Measurements from ENCODE around the gene IL24.

Gene IL24

DNA sequence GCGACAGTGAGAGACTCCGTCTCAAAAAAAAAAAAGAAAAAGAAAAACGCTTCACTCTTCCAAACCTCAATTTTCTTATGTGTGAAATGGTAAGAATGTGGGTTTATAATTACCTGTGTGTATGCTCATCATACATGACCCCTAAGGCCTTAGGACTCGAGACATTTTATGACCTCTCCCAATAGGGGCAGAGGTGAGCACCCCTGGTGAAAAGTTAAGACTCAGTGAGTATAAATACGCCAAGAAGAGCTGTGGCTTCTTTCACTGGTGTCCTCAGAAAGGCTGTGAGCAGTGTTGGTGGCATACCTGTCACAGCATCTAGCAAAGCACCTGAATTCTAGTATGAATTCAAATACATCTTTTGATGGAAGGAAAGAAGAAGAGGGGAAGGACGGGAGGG lies 32.3 kb downstream of the IL24 start:
- no peak for DNase-seq

DNA sequence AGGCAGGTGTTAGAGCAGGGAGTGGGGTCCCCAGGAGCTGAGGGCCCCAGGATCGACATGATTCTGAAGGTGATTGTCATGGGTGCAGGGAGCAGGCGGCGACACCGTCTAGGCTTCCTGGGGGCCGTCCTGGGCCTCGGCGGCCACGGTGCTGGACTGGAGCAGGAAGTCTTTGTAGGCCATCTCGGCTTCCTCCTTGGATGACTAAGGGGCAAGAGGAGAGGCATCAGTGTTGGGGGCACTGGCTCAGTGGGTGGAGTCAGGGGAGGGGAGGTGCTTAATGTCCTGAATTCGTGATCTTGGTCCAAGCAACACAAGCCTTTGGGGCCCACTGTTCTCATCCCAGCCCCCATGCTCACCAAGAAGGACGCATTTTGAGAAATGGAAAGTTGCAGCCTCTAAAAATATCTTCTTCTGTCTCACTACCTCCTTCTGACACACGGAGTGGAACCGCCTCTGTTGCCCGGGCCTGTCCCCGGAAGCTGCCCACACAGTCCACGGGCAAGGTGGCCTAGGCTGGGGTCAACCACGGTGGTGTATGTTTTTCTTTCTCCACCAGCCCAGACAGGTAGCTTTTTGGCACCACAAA lies 33.1 kb downstream of the IL24 start:
- no peak for DNase-seq

DNA sequence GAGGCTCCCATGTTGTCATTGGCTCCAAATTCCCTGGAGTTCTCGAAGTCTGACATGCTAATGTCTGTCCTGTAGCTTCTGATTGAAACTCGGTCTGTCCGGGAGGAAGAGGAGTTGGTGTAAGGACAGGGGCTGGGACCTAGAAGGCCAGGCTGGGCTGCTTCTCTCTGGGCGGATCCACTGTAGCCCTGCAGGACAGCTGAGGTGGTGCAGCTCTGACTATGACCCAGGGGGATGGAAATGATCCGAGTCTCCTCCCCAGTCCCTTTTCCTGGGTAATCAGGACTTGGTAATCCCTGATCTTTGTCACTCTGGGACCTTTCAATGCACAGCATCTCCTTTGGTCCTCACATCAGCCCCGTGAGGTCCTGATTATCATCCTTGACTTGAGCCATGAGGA lies 34.5 kb downstream of the IL24 start:
- DNase-seq = no peak

DNA sequence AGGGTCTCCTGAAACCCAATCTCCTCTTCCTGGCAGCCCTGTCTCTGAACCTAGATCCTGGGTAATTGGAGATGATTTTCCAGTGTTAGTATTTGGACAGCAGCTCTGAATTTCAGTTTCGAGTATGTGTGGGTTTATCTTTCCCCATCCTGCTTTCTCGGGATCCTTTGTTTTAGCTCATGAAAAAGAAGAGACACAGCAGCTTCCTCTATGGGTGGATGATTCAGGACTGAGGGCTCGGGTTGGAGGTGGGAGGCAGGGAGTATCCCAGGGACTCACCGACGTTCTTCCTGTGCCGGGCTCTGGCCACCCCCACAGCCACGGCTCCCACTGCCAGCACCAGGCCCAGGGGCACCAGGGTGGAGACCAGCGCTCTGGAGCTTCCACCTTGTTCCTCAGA lies 34.9 kb downstream of the IL24 start:
- DNase-seq = no peak

DNA sequence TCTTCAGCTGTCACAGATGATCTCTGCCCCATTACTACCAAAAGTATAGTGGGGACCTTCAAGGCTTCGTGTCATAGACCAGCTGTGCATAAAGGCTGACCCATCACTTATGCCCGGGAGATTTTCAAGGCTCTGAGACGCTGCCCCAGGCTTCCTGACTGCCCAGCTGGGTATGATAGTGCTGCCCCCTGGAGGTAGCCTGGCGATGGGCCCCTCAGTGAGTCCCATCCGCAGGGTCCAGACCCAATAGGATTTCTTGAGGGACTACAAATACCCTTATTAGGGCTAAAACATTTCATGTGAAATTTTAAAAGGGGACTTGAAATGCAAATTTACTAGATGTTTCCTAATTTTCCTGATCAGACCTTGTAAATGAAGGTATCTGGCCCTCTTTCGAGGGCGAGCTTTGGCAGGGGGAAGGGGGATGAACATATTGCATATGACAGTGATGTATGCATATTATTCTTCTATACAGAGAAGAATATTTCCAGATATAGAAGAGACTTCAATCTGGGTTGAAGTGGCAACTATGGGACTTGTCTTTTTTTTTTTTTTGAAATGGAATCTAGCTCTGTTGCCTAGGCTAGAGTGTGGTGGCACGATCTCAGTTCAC lies 36.2 kb downstream of the IL24 start:
- DNase-seq = no peak

DNA sequence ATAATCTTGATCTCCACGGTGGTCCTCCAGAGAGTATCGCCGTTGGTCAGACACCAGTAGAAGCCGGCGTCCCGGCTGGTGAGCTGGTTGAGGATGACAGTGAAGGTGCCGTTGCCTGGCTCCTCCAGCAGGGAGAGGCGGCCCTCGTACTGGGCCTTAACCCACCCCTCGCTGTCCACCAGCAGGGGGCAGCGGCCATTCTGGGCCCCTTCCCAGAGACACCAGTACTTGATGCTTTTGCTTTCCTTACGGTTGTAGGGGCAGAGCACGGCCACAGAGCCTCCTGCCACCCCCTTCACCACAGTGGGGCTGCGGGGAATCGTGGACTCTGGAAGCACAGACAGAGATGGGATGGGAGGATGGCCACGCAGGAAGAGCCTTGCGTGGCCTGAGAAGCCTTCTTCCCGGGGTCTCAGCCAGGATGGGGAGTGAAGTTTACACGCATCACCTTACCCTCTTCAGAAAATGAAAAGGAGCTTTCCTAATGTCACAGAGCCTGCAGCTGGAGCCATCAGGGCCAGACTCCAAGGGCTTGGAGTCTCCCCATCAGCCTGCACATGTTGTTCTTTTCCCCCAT lies 38.3 kb downstream of the IL24 start:
- no peak for DNase-seq

DNA sequence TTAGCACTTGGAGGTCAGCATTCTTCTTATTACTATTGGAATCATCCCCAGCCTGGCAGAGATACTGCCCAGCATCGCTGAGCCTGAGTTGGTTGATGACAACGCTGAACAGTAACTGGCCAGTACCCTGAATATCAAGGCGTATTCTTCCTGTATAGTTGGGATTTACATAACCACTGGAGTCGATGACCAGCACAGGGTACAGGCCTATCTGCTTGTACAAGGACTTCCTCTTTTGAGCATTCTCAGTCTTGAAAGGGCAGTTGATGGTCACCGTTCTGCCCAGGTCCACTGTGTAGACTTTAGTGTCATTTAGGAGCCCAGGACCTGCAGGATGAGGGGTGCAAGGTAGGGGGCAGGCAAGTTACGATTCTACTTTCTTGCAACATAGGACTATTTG lies 40.2 kb downstream of the IL24 start:
- no peak for DNase-seq

DNA sequence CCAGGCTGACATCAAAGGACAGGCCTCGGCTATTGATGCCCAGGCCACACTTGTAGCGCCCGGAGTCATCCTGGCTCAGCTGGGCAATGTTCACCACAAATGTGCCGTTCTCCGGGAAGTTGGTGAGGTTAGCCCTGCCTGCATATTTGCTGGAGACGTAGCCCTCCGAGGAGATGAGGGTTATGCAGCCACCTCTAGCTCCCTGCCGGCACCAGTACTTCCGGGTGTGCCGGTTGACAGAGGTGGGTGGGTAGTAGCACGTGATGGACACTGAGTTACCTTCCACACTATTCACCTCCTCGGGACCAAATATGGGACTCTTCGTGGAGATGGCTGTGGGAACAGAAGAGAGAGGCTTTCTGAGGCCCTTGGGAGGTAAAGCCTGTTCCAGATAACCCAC lies 41.9 kb downstream of the IL24 start:
- no peak for DNase-seq

DNA sequence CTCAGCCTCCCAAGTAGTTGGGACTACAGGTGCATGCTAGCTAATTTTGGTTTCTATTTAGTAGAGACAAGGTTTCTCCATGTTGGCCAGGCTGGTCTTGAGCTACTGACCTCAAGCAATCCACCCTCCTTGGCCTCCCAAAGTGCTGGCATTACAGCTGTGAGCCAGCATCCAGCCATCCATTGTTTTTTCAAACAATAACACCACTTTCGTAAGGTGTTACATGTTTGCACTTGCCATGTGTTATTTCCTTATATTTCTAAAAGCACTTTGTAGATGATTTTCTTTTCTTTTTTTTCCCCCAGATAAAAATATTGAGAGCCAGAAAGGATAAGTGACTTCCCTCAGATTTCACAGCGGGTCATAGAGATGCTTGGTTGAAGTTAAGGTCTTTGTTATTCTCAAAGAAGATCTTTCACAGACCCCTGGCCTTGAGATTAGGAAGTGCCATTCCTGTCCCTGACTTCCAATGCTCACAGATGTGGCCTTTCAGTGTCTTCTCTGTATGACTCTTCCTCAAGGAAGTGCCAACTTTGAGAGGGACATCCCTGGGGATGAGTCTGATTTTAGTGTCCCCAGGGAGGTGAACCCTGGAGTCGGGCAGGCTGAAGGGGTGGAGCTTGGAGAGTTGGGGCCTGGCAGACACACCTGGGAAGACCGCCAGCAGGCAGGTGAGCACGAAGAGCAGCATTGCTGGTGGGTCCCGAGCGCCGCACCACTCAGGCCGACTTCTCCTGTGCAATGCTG lies 42.8 kb downstream of the IL24 start:
- DNase-seq = no peak

DNA sequence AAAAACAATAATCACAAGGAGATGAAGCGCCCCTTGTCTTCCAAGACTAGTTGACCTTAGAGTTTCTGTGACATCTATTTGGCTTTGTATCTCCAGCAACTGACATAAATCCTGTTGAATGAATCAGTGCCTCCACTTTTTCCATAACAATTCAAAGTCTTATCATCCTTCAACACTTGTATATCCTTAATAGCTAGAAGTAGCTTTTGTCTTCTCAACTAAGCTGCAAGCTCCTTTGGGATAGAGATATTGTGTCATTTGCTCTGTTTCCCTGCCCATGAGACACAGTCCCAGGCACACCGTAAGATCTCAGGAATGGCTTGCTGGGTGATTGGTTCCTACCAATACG lies 43.3 kb downstream of the IL24 start:
- DNase-seq = no peak

DNA sequence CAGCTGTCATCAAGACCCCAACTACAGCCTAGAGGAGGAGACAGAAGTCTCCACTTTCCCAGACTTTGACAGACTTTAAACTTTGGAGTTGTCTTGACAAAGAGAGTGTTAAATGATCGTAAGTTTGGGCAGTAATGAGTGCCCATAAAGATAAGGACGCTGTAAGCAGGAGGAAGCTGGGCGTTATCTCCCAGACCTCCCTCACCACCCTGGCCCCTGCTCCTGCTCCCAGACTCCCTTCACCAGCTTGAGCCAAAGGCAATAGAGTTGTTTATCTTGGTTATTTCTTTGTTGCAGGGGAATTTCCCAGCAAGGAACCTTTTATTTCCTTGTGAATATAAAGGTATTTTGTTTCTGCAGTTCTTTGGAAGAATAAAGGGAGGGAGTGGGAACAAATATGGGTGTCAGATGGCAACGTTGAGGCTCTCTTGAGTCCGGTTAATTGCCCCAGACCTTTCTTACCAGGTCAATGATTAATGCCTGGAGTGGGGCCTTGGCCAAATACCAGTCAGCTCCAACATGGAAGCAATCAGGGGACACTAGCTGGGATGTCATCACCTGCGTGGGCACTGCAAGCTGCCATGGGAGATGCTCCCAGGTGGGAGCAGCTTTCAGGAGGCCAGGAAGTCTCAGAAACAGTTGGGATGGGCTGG lies 44.6 kb downstream of the IL24 start:
- peak; percentile 29 for DNase-seq

DNA sequence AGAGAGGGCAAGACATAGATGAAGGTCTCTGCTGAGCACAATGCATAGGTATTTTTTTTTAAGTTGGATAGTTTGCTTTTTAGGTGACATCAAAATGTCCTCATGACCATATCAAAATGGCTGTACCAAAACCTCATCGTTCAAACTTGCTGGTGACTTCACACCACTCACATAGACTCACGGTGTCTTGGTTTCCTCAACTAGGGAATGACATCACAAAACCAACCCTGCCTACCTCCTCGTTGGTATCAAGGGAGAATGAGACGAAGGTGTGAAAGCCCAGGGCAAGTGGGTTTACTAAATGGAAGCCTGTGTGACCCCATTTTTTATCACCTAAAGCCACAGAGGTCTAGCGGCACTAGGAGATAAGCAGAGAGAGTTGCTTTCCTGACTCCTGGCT lies 47.5 kb downstream of the IL24 start:
- no peak for DNase-seq

DNA sequence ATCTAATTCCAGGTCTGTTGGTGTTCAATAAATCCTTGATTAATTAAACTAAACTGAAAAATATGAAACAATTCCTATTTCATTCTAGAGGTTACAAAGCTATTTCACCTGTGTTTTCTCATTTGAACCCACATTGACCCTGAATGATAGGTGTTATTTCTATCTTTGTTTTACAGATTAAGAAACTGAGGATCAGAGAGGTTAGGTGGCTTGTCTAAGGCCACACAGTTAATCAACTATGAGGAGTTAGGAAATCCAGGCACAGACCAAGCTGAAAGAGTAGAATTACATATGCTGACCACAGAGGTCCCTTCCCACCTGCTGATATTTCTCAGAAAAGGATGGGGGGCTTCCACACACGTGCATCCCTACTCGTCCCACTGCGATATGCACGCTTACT lies 48.5 kb downstream of the IL24 start:
- no peak for DNase-seq

DNA sequence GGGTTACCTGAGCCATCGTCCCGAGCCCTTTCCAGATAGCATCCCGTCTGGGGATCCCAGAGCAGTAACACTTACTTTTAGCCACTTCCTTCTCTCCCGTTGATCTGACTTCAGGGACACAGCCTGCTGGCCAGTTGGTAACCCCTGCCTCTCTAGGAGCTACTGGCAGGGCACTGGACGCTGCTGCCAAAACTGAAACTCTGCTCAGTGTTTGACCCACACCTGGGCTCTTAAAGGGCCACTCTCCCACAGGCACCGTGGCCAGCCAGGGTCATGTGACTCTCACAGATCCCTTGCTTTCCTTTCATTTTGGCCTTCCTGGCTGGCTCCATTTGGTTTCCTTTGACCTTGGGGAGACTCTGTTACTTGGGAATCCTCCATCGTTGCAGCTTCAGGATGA lies 49.0 kb downstream of the IL24 start, which contains the start of gene PIGR:
Gene PIGR (minus strand): TSS at position 206 of the 400 bp plus-strand sequence. CDS start 5,935 bp downstream, outside the sequence.
- DNase-seq = no peak

DNA sequence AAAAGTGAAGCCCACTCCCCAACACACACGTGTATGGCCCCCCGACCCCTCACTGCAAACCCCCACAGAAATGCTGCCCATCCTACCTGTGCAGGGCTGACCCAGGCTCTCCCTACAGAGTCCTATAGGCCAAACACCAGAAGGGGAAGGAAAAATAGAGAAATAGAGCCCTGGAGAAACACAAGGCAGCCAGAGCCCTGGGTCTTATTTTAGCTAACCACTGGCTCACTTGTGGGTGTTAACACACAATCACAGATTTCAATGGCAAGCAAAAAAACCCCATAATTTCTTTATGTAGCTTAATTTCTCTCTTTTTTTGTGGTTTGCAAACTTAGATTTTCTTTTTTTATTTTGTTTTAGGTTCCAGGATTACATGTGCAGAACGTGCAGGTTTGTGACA lies 50.0 kb downstream of the IL24 start:
- no peak for DNase-seq

DNA sequence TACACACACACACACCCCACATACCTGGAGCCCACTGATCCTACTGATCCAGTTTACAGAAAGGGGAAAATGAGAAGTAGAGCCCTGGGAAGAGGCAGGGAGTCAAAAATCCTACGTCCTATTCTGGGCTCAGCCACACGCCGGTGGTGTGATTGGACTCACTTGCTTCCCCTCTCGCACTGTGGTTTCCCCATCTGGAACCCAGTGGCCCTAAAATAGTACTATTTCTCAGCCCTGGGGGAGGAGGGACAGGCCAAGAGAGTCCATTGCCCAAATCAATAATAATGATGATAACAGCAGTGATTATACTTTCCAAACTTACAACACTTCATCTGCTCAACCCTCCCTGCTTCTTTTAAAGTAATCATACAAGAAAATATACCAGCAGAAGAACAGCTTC lies 52.0 kb downstream of the IL24 start:
- DNase-seq = no peak

DNA sequence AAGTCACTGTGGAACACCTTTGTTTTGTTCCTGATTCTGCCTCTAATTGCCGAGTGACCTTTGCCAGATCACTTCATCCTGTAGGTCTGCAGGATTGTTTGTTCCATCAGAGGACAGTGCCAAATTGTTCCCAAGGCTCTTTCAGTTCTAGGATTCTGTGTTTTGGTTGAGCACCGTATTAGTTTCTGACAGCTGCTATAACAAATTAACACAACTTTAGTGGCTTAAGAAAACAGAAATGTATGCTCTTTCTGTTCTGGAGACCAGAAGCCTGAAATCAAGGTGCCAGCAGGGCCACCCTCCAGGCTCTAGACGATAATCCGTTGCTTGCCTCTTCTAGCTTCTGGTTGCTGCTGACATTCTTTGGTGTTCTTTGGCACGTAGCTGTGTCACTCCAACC lies 52.4 kb downstream of the IL24 start:
- DNase-seq = no peak

DNA sequence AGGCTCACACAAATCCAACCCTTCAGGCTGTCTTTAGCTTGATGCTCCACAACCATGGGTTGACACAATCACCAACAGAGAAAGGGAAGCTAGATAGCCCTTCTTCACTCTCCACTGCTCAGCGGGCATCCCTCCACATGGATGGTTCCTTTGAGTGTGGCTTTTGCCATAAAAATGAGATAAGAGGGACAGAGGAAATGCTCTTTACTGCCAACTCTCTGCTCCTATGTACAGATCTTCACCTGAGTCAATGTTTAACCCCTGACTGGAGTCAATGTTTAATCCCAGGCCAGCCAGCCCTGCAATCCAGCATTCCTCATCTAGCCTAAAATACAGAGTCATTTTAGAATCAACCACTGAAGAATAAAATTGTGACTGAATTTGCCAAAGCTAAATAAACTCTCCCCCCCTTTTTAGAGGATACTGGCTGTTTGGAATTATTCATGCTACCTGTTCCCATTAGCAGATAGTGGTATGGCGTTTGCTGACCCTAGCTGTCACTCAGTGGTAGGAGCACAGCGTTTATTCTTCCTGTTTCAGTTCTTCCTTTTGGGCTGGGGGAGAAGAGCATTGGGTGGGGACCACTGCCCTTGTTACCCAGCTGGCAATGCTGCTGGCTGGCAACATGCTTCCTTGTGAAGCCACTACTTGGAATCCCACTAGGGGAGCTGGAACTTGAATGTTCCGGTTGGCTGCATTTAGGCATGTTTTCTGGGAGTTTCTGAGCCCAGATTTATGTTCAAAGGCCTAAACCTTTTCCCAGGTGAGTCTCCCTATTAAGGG lies 54.3 kb downstream of the IL24 start:
- no peak for DNase-seq

DNA sequence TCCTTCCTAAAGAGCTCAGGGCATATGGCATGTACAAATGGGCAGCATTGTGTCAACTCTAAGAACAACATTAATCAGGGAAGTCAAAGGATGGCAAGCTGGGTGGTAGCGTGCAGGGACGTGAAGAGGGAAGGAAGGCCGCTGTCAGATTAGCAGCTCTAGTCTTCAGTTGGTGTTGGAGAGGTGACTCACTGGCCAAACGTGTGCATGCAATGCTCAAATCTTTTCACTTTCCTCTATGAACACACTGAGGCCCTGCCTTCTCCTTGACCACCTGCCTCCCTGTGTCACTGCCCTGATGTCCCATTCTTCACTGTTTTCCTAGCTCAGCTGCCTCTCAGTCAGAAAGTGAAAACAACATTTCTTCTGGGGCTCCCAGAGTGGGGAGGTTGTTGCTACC lies 54.9 kb downstream of the IL24 start:
- DNase-seq = no peak

DNA sequence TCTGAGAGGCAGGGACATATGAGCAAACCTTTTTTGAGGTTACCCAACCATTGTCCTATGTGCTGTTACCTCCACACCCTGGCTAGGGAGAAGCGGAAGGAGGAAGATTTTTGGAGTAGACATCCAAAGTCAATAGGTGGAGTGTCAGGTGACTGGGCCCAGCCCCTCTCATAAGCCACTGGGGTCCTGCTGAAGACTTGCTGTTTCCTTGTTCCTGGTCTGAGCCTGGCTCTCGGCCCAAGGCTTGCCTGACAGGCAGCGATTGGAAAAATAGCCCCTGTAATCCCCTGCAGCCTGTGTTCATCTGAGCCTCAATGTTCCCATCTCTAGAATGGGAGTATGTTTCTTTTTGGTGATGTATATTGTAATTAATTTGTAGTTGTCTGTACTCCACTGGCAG lies 55.9 kb downstream of the IL24 start:
- no peak for DNase-seq

DNA sequence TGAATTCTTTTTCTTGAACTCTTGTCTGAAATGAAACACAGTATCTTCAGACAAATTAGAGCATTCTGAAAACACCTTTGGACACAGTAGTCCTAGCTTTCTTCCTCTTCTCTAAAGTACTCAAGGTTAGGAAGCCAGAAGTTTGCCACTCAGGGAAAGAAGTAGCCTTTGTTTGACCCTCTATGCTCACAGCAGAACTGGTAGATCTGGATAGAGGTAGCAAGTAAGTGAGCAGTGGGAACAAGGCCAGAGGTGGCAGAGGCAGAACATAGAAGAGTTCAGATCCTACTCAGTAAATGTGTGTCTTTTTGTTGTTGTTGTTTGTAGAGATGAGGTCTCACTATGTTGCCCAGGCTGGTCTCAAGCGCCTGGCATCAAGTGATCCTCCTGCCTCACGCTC lies 56.4 kb downstream of the IL24 start:
- no peak for DNase-seq
